K562 (cell line): Measurements from ENCODE around the gene SPAG7. TPM values are rescaled to one million over a fixed set of nuclear protein-coding genes. Genes with fewer than 3 reads are reported as not detected.

Source experiments
- ATAC-seq: fragments of 200-7000 bp; cut with Tn5 transposase; 3 replicates; pipeline ENCODE4 v1.9.1; 2020; ENCODE audit warnings: moderate library complexity
- BruUV-seq: library from RNA; stranded (reverse); fragments of 400-500 nt; replicated peaks from 2 replicates; lab custom pipeline; 2021; lab: Mats Ljungman, UMichigan
- CTCF ChIA-PET: fragments of 300-600 bp; formaldehyde crosslinking; extraction: SDS; loops from one replicate; lab custom pipeline; 2021; ENCODE audit warnings: low intra/inter-chr PET ratio; lab: Yijun Ruan, JAX
- POLR2A ChIA-PET: fragments of 300-600, 350-650 bp; sonication (Branson Sonifier 250); formaldehyde crosslinking; extraction: SDS; loops from one replicate; lab custom pipeline; 2021; ENCODE audit warnings: antibody characterized with exemption, inconsistent platforms; lab: Yijun Ruan, JAX
- DNase-seq, 4 experiments: peaks; one replicate each; pipeline versions ENCODE4 v3.0.0 to v3.0.0-alpha.2; 2011 to 2018; ENCODE audit warnings: low spot score in 3 of 4, mixed read lengths in 3 of 4; ENCODE audit errors: extremely low read depth in 1 of 4
- FAIRE-seq: peaks from 2 replicates; lab custom pipeline; 2011; peaks lifted over from hg19 to GRCh38; lab: Jason Lieb, UNC
- H2AFZ ChIP-seq: 2 replicates; pipeline ENCODE4 v1.6.0; 2011; ENCODE audit warnings: low read depth, low read length, control low read depth, inconsistent platforms
- H3K27ac ChIP-seq: fragments of 200-600 bp; 3 replicates; pipeline ENCODE4 v1.8.0; 2011; ENCODE audit warnings: low read depth, mild to moderate bottlenecking, control low read depth, inconsistent platforms, low read length, moderate library complexity, mixed read lengths; ENCODE audit errors: extremely low read depth
- H3K27me3 ChIP-seq, 2 experiments: fragments of 300-600 bp in 1 of 2; 2 replicates in 1 of 2; 3 replicates in 1 of 2; pipeline versions ENCODE4 v1.6.0 to v1.8.0; 2011; ENCODE audit warnings: inconsistent platforms in 2 of 2, low read length in 2 of 2, mild to moderate bottlenecking in 1 of 2, mixed read lengths in 1 of 2, moderate library complexity in 1 of 2; ENCODE audit not compliant: control insufficient read depth in 2 of 2, insufficient read depth in 2 of 2
- H3K36me3 ChIP-seq: fragments of 300-600 bp; 3 replicates; pipeline ENCODE4 v1.8.0; 2011; ENCODE audit warnings: mild to moderate bottlenecking, low read length, inconsistent platforms; ENCODE audit not compliant: control insufficient read depth, insufficient read depth
- H3K4me1 ChIP-seq, 2 experiments: fragments of 200-600 bp in 1 of 2; replicated peaks in 1 of 2; 2 replicates in 1 of 2; 3 replicates in 1 of 2; pipeline versions ENCODE4 v1.5.1 to v1.8.0; 2011; ENCODE audit warnings: inconsistent platforms in 2 of 2, low read length in 2 of 2, mild to moderate bottlenecking in 1 of 2, mixed read lengths in 1 of 2, moderate library complexity in 1 of 2; ENCODE audit not compliant: control insufficient read depth in 2 of 2, insufficient read depth in 2 of 2
- H3K4me2 ChIP-seq: 2 replicates; pipeline ENCODE4 v1.6.1; 2011; ENCODE audit warnings: low read length, control low read depth, inconsistent platforms, mixed read lengths; ENCODE audit not compliant: insufficient read depth
- H3K4me3 ChIP-seq: fragments of 200-600 bp; sonication (generic), shearing (Covaris generic); 2 replicates; pipeline ENCODE4 v1.5.1; 2016; ENCODE audit warnings: control low read depth, inconsistent platforms
- H3K79me2 ChIP-seq: fragments of 200-600 bp; 3 replicates; pipeline ENCODE4 v1.8.0; 2011; ENCODE audit warnings: low read length, inconsistent platforms; ENCODE audit not compliant: control insufficient read depth, insufficient read depth
- H3K9ac ChIP-seq, 2 experiments: 2 replicates each; pipeline versions ENCODE4 v1.6.0 to v1.6.1; 2011; ENCODE audit warnings: low read depth in 2 of 2, low read length in 2 of 2, control low read depth in 1 of 2, inconsistent platforms in 1 of 2, mild to moderate bottlenecking in 1 of 2, mixed read lengths in 1 of 2; ENCODE audit not compliant: insufficient read depth in 1 of 2
- H3K9me1 ChIP-seq: one replicate; pipeline ENCODE4 v1.6.0; 2011; ENCODE audit warnings: inconsistent platforms, mild to moderate bottlenecking, low read length, moderate library complexity; ENCODE audit not compliant: control insufficient read depth, insufficient read depth
- H3K9me3 ChIP-seq: replicated peaks from 2 replicates; pipeline ENCODE4 v1.5.1; 2011; ENCODE audit warnings: low read depth, low read length, inconsistent platforms; ENCODE audit not compliant: control insufficient read depth, insufficient read depth
- H4K20me1 ChIP-seq: replicated peaks from 2 replicates; pipeline ENCODE4 v1.6.1; 2011; ENCODE audit warnings: low read length, inconsistent platforms, mixed read lengths; ENCODE audit not compliant: control insufficient read depth, insufficient read depth
- CBFA2T3 ChIP-seq: fragments of 450-650 bp; IDR thresholded peaks from 2 replicates; pipeline ENCODE4 v1.6.1; 2017
- CBX8 ChIP-seq: fragments of 200-600 bp; sonication (generic); IDR thresholded peaks from 2 replicates; pipeline ENCODE4 v1.6.1; 2012; ENCODE audit warnings: borderline replicate concordance, mixed run types, low read depth, mild to moderate bottlenecking, moderate library complexity, mixed read lengths, low read length, control low read depth, inconsistent platforms; ENCODE audit not compliant: poor library complexity, severe bottlenecking; ENCODE audit errors: extremely low read depth
- STAG1 ChIP-seq: sonication (generic); formaldehyde crosslinking; IDR thresholded peaks from 2 replicates; pipeline ENCODE4 v1.5.0; 2020; ENCODE audit warnings: missing genetic modification reagents, borderline replicate concordance
- WGBS: fragments of 100-300 bp; shearing (Covaris generic); methylation state at CpG from one replicate; pipeline ENCODE4 v1.1.6; 2016; ENCODE audit warnings: low coverage, mixed read lengths; ENCODE audit not compliant: insufficient coverage; ENCODE audit errors: missing lambda C conversion rate; 5-methylcytosine and 5-hydroxymethylcytosine counted together
- in situ Hi-C: fragments of 300-500 bp; cut with MboI; formaldehyde crosslinking; loops from 4 replicates; pipeline ENCODE4 v1.15.0; 2018; ENCODE audit warnings: inconsistent platforms, mixed read lengths
- intact Hi-C: fragments of 100-400 bp; cut with micrococcal nuclease; formaldehyde crosslinking; loops from 2 replicates; pipeline ENCODE4 v1.14.2; 2022
- polyA plus RNA-seq, 8 experiments: library from polyadenylated mRNA; depleted of rRNA in 4 of 8; stranded (reverse) in 5 of 8; unstranded in 3 of 8; fragments of >200 nt; fragmentation: Nextera tagmentation in 2 of 8; fragmentation: Illumina TruSeq in 1 of 8; extraction: Ambion mirVana in 2 of 8; extraction: Trizol in 1 of 8; gene quantifications; 2 replicates each; pipeline versions ENCODE4 v1.2.1 to v1.2.3, GENCODE V29; 2011 to 2014; ENCODE audit warnings: inconsistent platforms in 1 of 8, missing spikeins in 1 of 8
- total RNA-seq, 7 experiments: library from RNA; depleted of rRNA in 6 of 7; stranded (reverse); fragments of >200 nt in 6 of 7; fragmentation: Illumina TruSeq in 2 of 7; extraction: Trizol in 2 of 7; gene quantifications; 2 replicates each; pipeline versions ENCODE4 v1.2.1 to v1.2.3, GENCODE V29; 2011 to 2021; ENCODE audit warnings: low replicate concordance in 1 of 7
- TF ChIP-seq, protein P1 (sequence below): fragments of 450-650 bp; IDR thresholded peaks from 2 replicates; pipeline ENCODE4 v1.6.1; 2016; ENCODE audit warnings: mild to moderate bottlenecking, moderate library complexity
- TF ChIP-seq, protein P2 (sequence below): fragments of 250-450 bp; sonication (Bioruptor Pico); IDR thresholded peaks from 2 replicates; pipeline ENCODE4 v1.5.1; 2021; ENCODE audit warnings: mild to moderate bottlenecking

The SPAG7 gene
- total and polyA plus RNA-seq, 9 of the 15 experiments (the other 6 are each of a cell fraction or from before 2014, with no cell fraction given) = 5.6 to 53.5 (median 36.3) TPM

DNA sequence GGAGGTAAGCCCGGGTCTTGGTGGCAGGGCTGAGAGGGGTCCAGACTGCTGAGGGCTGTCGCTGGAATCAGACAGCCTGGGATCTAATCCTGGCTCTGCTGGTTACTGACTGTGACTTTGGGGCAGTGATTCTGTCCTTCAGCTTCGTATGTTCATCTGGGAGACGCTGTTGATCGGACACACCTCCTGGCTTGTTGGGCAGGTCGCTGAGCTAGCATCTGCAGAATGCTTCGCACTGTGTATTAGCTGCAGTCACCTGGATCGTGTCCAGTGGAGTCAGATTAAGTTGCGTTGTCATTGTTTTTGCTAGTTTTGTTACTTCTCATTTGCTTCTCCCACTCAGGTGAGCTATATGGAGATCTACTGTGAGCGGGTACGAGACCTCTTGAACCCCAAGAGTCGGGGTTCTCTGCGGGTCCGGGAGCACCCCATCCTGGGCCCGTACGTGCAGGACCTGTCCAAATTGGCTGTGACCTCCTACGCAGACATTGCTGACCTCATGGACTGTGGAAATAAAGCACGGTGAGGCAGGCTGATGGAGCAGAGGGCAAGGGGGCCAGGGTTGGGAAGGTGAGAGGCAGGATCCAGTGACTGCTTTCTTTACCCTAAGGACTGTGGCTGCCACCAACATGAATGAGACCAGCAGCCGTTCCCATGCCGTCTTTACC lies 34.6 kb upstream of the SPAG7 start:
- Histone ChIP-seq H3K27me3 (no peaks in the 10 kb centered on the region), H3K27ac (no peak overlapping the region), H3K4me3 (no peak overlapping the region), H3K36me3 (peaks cover 57% of the 10 kb centered on the region), H3K9ac (no peak overlapping the region), H2AFZ (no peak overlapping the region), H3K9me3 (no peaks in the 10 kb centered on the region), H3K79me2 (peaks cover 16% of the 10 kb centered on the region), H3K4me2 (no peak overlapping the region), H3K9me1 (no peaks in the 10 kb centered on the region), H4K20me1 (no peaks in the 10 kb centered on the region), H3K4me1 (peaks cover 7 to 27% of the 10 kb centered on the region in 2 experiments; a peak in 3 of 5 replicates)
- in situ Hi-C loops (no loop called here), intact Hi-C loops (no loop called here)
- POLR2A ChIA-PET = interaction anchor here (0.9 to 1.5 kb wide), 2 partner anchors 13 to 63 kb away, joined by 3 to 4 read pairs; partner anchors contain the start of gene SLC25A11
- ATAC-seq = no peak
- no peak for DNase-seq
- no TSS peak for BruUV-seq
- CTCF ChIA-PET = no interaction called here
- 96% methylated on average over 11 of the region's 20 CpGs for WGBS
- FAIRE-seq = no peak
- TF ChIP-seq STAG1 = no peak
- TF ChIP-seq CBFA2T3 = no peak
- TF ChIP-seq, protein P1, sequence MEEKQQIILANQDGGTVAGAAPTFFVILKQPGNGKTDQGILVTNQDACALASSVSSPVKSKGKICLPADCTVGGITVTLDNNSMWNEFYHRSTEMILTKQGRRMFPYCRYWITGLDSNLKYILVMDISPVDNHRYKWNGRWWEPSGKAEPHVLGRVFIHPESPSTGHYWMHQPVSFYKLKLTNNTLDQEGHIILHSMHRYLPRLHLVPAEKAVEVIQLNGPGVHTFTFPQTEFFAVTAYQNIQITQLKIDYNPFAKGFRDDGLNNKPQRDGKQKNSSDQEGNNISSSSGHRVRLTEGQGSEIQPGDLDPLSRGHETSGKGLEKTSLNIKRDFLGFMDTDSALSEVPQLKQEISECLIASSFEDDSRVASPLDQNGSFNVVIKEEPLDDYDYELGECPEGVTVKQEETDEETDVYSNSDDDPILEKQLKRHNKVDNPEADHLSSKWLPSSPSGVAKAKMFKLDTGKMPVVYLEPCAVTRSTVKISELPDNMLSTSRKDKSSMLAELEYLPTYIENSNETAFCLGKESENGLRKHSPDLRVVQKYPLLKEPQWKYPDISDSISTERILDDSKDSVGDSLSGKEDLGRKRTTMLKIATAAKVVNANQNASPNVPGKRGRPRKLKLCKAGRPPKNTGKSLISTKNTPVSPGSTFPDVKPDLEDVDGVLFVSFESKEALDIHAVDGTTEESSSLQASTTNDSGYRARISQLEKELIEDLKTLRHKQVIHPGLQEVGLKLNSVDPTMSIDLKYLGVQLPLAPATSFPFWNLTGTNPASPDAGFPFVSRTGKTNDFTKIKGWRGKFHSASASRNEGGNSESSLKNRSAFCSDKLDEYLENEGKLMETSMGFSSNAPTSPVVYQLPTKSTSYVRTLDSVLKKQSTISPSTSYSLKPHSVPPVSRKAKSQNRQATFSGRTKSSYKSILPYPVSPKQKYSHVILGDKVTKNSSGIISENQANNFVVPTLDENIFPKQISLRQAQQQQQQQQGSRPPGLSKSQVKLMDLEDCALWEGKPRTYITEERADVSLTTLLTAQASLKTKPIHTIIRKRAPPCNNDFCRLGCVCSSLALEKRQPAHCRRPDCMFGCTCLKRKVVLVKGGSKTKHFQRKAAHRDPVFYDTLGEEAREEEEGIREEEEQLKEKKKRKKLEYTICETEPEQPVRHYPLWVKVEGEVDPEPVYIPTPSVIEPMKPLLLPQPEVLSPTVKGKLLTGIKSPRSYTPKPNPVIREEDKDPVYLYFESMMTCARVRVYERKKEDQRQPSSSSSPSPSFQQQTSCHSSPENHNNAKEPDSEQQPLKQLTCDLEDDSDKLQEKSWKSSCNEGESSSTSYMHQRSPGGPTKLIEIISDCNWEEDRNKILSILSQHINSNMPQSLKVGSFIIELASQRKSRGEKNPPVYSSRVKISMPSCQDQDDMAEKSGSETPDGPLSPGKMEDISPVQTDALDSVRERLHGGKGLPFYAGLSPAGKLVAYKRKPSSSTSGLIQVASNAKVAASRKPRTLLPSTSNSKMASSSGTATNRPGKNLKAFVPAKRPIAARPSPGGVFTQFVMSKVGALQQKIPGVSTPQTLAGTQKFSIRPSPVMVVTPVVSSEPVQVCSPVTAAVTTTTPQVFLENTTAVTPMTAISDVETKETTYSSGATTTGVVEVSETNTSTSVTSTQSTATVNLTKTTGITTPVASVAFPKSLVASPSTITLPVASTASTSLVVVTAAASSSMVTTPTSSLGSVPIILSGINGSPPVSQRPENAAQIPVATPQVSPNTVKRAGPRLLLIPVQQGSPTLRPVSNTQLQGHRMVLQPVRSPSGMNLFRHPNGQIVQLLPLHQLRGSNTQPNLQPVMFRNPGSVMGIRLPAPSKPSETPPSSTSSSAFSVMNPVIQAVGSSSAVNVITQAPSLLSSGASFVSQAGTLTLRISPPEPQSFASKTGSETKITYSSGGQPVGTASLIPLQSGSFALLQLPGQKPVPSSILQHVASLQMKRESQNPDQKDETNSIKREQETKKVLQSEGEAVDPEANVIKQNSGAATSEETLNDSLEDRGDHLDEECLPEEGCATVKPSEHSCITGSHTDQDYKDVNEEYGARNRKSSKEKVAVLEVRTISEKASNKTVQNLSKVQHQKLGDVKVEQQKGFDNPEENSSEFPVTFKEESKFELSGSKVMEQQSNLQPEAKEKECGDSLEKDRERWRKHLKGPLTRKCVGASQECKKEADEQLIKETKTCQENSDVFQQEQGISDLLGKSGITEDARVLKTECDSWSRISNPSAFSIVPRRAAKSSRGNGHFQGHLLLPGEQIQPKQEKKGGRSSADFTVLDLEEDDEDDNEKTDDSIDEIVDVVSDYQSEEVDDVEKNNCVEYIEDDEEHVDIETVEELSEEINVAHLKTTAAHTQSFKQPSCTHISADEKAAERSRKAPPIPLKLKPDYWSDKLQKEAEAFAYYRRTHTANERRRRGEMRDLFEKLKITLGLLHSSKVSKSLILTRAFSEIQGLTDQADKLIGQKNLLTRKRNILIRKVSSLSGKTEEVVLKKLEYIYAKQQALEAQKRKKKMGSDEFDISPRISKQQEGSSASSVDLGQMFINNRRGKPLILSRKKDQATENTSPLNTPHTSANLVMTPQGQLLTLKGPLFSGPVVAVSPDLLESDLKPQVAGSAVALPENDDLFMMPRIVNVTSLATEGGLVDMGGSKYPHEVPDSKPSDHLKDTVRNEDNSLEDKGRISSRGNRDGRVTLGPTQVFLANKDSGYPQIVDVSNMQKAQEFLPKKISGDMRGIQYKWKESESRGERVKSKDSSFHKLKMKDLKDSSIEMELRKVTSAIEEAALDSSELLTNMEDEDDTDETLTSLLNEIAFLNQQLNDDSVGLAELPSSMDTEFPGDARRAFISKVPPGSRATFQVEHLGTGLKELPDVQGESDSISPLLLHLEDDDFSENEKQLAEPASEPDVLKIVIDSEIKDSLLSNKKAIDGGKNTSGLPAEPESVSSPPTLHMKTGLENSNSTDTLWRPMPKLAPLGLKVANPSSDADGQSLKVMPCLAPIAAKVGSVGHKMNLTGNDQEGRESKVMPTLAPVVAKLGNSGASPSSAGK = no peak
- TF ChIP-seq CBX8 = no peak
- TF ChIP-seq, protein P2, sequence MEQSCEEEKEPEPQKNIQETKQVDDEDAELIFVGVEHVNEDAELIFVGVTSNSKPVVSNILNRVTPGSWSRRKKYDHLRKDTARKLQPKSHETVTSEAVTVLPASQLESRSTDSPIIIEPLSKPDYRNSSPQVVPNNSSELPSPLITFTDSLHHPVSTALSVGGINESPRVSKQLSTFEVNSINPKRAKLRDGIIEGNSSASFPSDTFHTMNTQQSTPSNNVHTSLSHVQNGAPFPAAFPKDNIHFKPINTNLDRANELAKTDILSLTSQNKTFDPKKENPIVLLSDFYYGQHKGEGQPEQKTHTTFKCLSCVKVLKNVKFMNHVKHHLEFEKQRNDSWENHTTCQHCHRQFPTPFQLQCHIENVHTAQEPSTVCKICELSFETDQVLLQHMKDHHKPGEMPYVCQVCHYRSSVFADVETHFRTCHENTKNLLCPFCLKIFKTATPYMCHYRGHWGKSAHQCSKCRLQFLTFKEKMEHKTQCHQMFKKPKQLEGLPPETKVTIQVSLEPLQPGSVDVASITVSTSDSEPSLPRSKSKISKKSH = no peak
